ENCODE results near the gene KNG1.
"Not testable (repeated sequence)": the region's sequence is repeated elsewhere in the genome, so short reads cannot be mapped to it uniquely, and the experiment has no call there.

KNG1 gene

GRCh38 chr3:186710694-186711093 lies 6.5 kb upstream of the KNG1 start:
- not testable (repeated sequence) for DNase-seq (ENCODE audit: low spot score)

- no peak for DNase-seq (ENCODE audit: low spot score)
These were observed 3.7 kb upstream of the KNG1 start for GRCh38 chr3:186713499-186713898.

- no peak for DNase-seq (ENCODE audit: low spot score)
These were observed 3.0 kb downstream of the KNG1 start for GRCh38 chr3:186719945-186720739.

GRCh38 chr3:186722457-186722856 lies 5.3 kb downstream of the KNG1 start:
- DNase-seq (ENCODE audit: low spot score): peak; percentile 17

- no peak for DNase-seq (ENCODE audit: low spot score)
These were observed 7.8 kb downstream of the KNG1 start for GRCh38 chr3:186724911-186725310.

GRCh38 chr3:186732169-186732766 lies 15.1 kb downstream of the KNG1 start:
- no peak for DNase-seq (ENCODE audit: low spot score)

- no peak for DNase-seq (ENCODE audit: low spot score)
These were observed 25.6 kb downstream of the KNG1 start for GRCh38 chr3:186742618-186743380.

GRCh38 chr3:186743666-186744065 lies 26.5 kb downstream of the KNG1 start:
- no peak for DNase-seq (ENCODE audit: low spot score)

- peak; percentile 66 for DNase-seq (ENCODE audit: low spot score)
These were observed 28.8 kb downstream of the KNG1 start for GRCh38 chr3:186746008-186746407.

GRCh38 chr3:186750316-186750715 lies 33.2 kb downstream of the KNG1 start:
- no peak for DNase-seq (ENCODE audit: low spot score)

- no peak for DNase-seq (ENCODE audit: low spot score)
These were observed 34.3 kb downstream of the KNG1 start for GRCh38 chr3:186751480-186751879.

- no peak for DNase-seq (ENCODE audit: low spot score)
These were observed 36.8 kb downstream of the KNG1 start for GRCh38 chr3:186754006-186754405.

- no peak for DNase-seq (ENCODE audit: low spot score)
These were observed 37.7 kb downstream of the KNG1 start for GRCh38 chr3:186754871-186755270.

- no peak for DNase-seq (ENCODE audit: low spot score)
These were observed 40.1 kb downstream of the KNG1 start for GRCh38 chr3:186757214-186757613.

- DNase-seq (ENCODE audit: low spot score): no peak
These were observed 40.6 kb downstream of the KNG1 start for GRCh38 chr3:186757686-186758220.

GRCh38 chr3:186759231-186759930 lies 42.2 kb downstream of the KNG1 start:
- DNase-seq (ENCODE audit: low spot score): no peak

GRCh38 chr3:186760141-186760833 lies 43.1 kb downstream of the KNG1 start:
- no peak for DNase-seq (ENCODE audit: low spot score)

- DNase-seq (ENCODE audit: low spot score): no peak
These were observed 43.8 kb downstream of the KNG1 start for GRCh38 chr3:186760897-186761447.

- no peak for DNase-seq (ENCODE audit: low spot score)
These were observed 55.1 kb downstream of the KNG1 start for GRCh38 chr3:186772281-186772694.

GRCh38 chr3:186772701-186773417 lies 55.7 kb downstream of the KNG1 start:
- DNase-seq (ENCODE audit: low spot score): peak; percentile 69

Measured in AG08396 (cell line).